Measurements from ENCODE around the gene TM7SF2.

The TM7SF2 gene

GRCh38 chr11:65110354-65110861 lies 1.3 kb upstream of the TM7SF2 start:
- H3K4me3 ChIP-seq (ENCODE audit: low read depth, low read length) = no peak overlapping the region
- no peaks in the 10 kb centered on the region for H3K9me3 ChIP-seq
- DNase-seq = peak; percentile 81
- H3K36me3 ChIP-seq = peaks cover 5% of the 10 kb centered on the region
- peak; percentile 77 for TF ChIP-seq CTCF (IDR thresholded peaks at IDR 0.05; ENCODE audit: low read depth, low read length)
- peaks cover 5% of the 10 kb centered on the region for H3K4me1 ChIP-seq
- H3K27me3 ChIP-seq = no peaks in the 10 kb centered on the region

- Histone ChIP-seq H3K36me3 (peaks cover 7% of the 10 kb centered on the region), H3K4me3 (ENCODE audit: low read depth, low read length) (no peak overlapping the region), H3K9me3 (no peaks in the 10 kb centered on the region), H3K27me3 (no peaks in the 10 kb centered on the region), H3K4me1 (peaks cover 5% of the 10 kb centered on the region)
- DNase-seq = no peak
- TF ChIP-seq CTCF (IDR thresholded peaks at IDR 0.05; ENCODE audit: low read depth, low read length) = no peak
Observed at GRCh38 chr11:65111159-65111743, 421 bp upstream of the TM7SF2 start.

GRCh38 chr11:65112546-65113360 lies 1.1 kb downstream of the TM7SF2 start:
- H3K4me3 ChIP-seq (ENCODE audit: low read depth, low read length) = peak overlapping the region; percentile 69
- H3K27me3 ChIP-seq = no peaks in the 10 kb centered on the region
- peaks cover 10% of the 10 kb centered on the region for H3K36me3 ChIP-seq
- peak; percentile 56 for TF ChIP-seq CTCF (IDR thresholded peaks at IDR 0.05; ENCODE audit: low read depth, low read length)
- H3K4me1 ChIP-seq = peaks cover 5% of the 10 kb centered on the region
- no peaks in the 10 kb centered on the region for H3K9me3 ChIP-seq
- DNase-seq = peak; percentile 65

GRCh38 chr11:65113361-65113756 lies 1.7 kb downstream of the TM7SF2 start:
- Histone ChIP-seq H3K4me1 (peaks cover 5% of the 10 kb centered on the region), H3K27me3 (no peaks in the 10 kb centered on the region), H3K9me3 (no peaks in the 10 kb centered on the region), H3K36me3 (peaks cover 10% of the 10 kb centered on the region), H3K4me3 (ENCODE audit: low read depth, low read length) (peak overlapping the region; percentile 69)
- TF ChIP-seq CTCF (IDR thresholded peaks at IDR 0.05; ENCODE audit: low read depth, low read length) = no peak
- peak; percentile 38 for DNase-seq

- no peak for TF ChIP-seq CTCF (IDR thresholded peaks at IDR 0.05; ENCODE audit: low read depth, low read length)
- H3K4me1 ChIP-seq = peaks cover 5% of the 10 kb centered on the region
- no peak for DNase-seq
- H3K9me3 ChIP-seq = no peaks in the 10 kb centered on the region
- no peak overlapping the region for H3K4me3 ChIP-seq (ENCODE audit: low read depth, low read length)
- no peaks in the 10 kb centered on the region for H3K27me3 ChIP-seq
- H3K36me3 ChIP-seq = peaks cover 10% of the 10 kb centered on the region
Observed at GRCh38 chr11:65113839-65114238, 2.2 kb downstream of the TM7SF2 start.
